ENCODE results near the gene CCNL2. TPM values are rescaled to one million over a fixed set of nuclear protein-coding genes. Genes with fewer than 3 reads are reported as not detected.

CCNL2 gene
- total RNA-seq, 6 donors from 2014 or later: 131 to 897 (median 216) TPM

DNA sequence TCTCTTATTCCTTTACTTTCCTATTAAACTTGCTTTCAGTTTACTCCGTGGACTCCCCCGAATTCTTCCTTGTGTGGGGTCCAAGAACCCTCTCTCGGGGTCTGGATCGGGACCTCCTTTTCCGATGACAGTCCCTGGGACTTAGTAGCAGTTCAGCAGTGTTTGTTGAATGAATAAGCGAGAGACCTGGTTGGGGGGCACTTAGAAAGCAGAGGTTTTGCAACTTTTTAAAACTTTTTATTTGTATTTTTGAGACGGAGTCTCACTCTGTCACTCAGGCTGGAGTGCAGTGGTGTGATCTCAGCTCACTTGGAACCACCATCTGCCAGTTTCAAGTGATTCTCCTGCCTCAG lies 24.1 kb upstream of the CCNL2 start:
- Histone ChIP-seq H3K4me1 (peaks cover 0 to 47% (median 19%) of the 10 kb centered on the region in 4 donors), H3K27me3 (peaks cover 0 to 3% (median 0%) of the 10 kb centered on the region in 4 donors), H3K27ac (no peak overlapping the region), H3K9me3 (no peaks in the 10 kb centered on the region), H3K36me3 (no peaks in the 10 kb centered on the region), H3K4me3 (no peak overlapping the region)
- TF ChIP-seq, protein P1, sequence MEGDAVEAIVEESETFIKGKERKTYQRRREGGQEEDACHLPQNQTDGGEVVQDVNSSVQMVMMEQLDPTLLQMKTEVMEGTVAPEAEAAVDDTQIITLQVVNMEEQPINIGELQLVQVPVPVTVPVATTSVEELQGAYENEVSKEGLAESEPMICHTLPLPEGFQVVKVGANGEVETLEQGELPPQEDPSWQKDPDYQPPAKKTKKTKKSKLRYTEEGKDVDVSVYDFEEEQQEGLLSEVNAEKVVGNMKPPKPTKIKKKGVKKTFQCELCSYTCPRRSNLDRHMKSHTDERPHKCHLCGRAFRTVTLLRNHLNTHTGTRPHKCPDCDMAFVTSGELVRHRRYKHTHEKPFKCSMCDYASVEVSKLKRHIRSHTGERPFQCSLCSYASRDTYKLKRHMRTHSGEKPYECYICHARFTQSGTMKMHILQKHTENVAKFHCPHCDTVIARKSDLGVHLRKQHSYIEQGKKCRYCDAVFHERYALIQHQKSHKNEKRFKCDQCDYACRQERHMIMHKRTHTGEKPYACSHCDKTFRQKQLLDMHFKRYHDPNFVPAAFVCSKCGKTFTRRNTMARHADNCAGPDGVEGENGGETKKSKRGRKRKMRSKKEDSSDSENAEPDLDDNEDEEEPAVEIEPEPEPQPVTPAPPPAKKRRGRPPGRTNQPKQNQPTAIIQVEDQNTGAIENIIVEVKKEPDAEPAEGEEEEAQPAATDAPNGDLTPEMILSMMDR (IDR thresholded peaks at IDR 0.05): no peak
- ATAC-seq (ENCODE audit: low FRiP score in 2 of 2) (no peak), DNase-seq (no peak)
- WGBS, 2 donors: 78 to 93% methylated on average over 7 of the region's 7 CpGs

- ATAC-seq (ENCODE audit: low FRiP score in 2 of 2): no peak
- no peaks in the 10 kb centered on the region for H3K36me3 ChIP-seq
- peaks cover 0 to 51% (median 21%) of the 10 kb centered on the region in 4 donors for H3K4me1 ChIP-seq
Measured at GRCh38 chr1:1422465-1423244, 23.5 kb upstream of the CCNL2 start.

DNA sequence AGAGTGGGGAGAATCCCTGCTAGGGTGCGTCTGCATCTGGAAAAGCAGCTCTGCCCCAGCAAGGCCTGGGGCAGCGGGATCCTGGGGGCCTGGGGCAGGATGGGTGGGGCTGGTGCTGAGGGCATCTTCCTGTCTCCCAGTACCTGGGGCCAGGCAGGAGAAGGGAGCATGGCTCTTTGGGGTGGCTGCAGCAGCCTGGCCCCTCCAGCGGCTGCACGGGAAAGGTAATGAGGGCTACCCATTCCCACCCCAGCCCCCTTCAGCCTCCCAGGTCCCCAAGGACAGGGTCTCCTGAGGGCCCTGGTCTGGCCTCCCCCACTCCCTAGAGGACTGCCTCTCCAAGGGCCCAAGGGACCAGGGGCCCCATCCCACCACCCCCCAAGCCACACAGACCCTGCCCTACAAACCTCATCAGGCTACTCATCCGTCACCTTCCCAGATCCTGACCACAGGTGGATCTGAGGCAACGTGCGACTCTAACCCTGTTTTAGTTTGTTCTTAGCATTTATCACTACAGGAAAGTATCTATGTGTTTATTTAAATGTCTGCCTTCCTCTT lies 22.9 kb upstream of the CCNL2 start:
- ATAC-seq (ENCODE audit: low FRiP score in 2 of 2) (no peak), DNase-seq (peak in 1 of 2 donors; percentile 54)
- 78 to 84% methylated on average over 3 to 7 of the region's 7 CpGs for WGBS, 2 donors
- Histone ChIP-seq H3K9me3 (no peaks in the 10 kb centered on the region), H3K36me3 (no peaks in the 10 kb centered on the region), H3K27me3 (no peaks in the 10 kb centered on the region), H3K27ac (peak overlapping the region; percentile 60 to 84 (median 79)), H3K4me1 (peaks cover 0 to 47% (median 20%) of the 10 kb centered on the region in 4 donors), H3K4me3 (no peak overlapping the region)
- TF ChIP-seq, protein P1 (IDR thresholded peaks at IDR 0.05): no peak
- TF ChIP-seq EP300 (IDR thresholded peaks at IDR 0.05) (no peak), POLR2AphosphoS5 (IDR thresholded peaks at IDR 0.05) (no peak), POLR2A (IDR thresholded peaks at IDR 0.05) (no peak)

More at GRCh38 chr1:1422465-1423244, 23.5 kb upstream of the CCNL2 start:
- WGBS, 2 donors: 62 to 64% methylated on average over 23 to 26 of the region's 29 CpGs
- no peak for TF ChIP-seq POLR2AphosphoS5 (IDR thresholded peaks at IDR 0.05)
- no peak for TF ChIP-seq POLR2A (IDR thresholded peaks at IDR 0.05)
- TF ChIP-seq, protein P1 (IDR thresholded peaks at IDR 0.05): no peak
- TF ChIP-seq EP300 (IDR thresholded peaks at IDR 0.05): no peak
- no peak for DNase-seq
- H3K4me3 ChIP-seq: no peak overlapping the region
- peaks cover 0 to 2% (median 0%) of the 10 kb centered on the region in 4 donors for H3K27me3 ChIP-seq
- peak overlapping the region in 1 of 4 donors; percentile 80 for H3K27ac ChIP-seq
- no peaks in the 10 kb centered on the region for H3K9me3 ChIP-seq

DNA sequence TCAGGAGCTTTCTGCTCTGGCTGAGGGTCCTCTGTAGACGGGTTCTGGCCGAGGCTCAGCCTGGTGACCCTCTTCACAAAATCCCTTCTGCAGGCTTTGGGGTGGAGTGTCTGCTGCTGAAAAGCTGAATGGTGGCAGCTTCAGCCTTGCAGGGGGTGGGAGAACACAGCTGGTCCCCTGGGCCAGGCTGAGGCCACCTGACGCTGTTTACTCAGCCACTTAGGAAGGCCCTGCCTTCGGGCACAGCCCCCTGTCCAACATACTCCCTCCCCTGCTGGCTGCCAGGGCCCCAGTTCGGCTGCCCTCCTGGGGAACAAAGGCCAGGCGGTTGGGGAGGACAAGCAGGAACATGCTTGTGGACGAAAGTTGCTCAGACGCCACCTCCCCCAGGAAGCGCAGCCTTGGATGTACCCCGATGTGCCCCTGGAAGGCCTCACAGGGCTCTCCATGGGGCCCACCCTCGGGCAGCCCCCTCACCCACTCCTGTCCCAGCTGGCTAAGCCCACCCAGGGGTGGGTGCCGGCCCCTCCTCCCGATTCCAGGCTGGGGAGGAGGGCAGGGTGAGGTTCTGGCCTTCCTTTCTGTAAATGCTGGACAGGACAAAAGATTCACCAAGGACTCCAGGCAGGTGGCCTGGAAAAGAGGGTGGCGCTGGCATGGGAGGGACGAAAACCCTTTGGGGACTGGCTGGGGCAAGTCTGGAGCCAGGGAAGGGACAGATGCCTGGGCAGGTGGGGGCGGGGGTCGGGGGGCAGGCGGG lies 22.2 kb upstream of the CCNL2 start, which contains the start of gene ANKRD65:
Gene ANKRD65 (minus strand): TSS at position 130 of the 760 bp plus-strand sequence. CDS start 271 bp downstream, outside the sequence.
- ATAC-seq (ENCODE audit: low FRiP score in 2 of 2) (peak in 1 of 2 donors; percentile 83), DNase-seq (peak; percentile 69 to 85)
- Histone ChIP-seq H3K27me3 (no peaks in the 10 kb centered on the region), H3K4me1 (peaks cover 0 to 41% (median 20%) of the 10 kb centered on the region in 4 donors), H3K36me3 (no peaks in the 10 kb centered on the region), H3K9me3 (no peaks in the 10 kb centered on the region), H3K4me3 (peak within 1 kb of the TSS in 3 of 4 donors; percentile 57 to 61 (median 59)), H3K27ac (peak within 1 kb of the TSS; percentile 60 to 84 (median 79))
- 57 to 66% methylated on average over 9 to 15 of the region's 18 CpGs for WGBS, 2 donors
- TF ChIP-seq POLR2AphosphoS5 (IDR thresholded peaks at IDR 0.05): peak in 1 of 2 donors; percentile 19
- TF ChIP-seq EP300 (IDR thresholded peaks at IDR 0.05): no peak
- peak in 1 of 4 donors; percentile 63 for TF ChIP-seq POLR2A (IDR thresholded peaks at IDR 0.05)
- TF ChIP-seq, protein P1 (IDR thresholded peaks at IDR 0.05): peak in 1 of 6 experiments; percentile 2

Data from upper lobe of left lung (tissue), 6 donors.